GM21576 (cell line): ENCODE results near the gene CDH2.
"Not testable (repeated sequence)": the region's sequence is repeated elsewhere in the genome, so short reads cannot be mapped to it uniquely, and the experiment has no call there.

ENCODE experiments used
- ATAC-seq: cut with Tn5 transposase; IDR thresholded peaks from one replicate; pipeline ENCODE4 v1.9.1; 2021; ENCODE audit warnings: mild to moderate bottlenecking, moderate library complexity; ENCODE audit not compliant: unreplicated experiment

CDH2 gene

GRCh38 chr18:27931535-27931934, 245.4 kb downstream of the CDH2 start:
- no peak for ATAC-seq

- ATAC-seq, result no peak
Measured at GRCh38 chr18:27922780-27923179, 254.2 kb downstream of the CDH2 start.

GRCh38 chr18:27921904-27922751, 254.8 kb downstream of the CDH2 start:
- ATAC-seq, result no peak

GRCh38 chr18:27921392-27921791, 255.5 kb downstream of the CDH2 start:
- no peak for ATAC-seq

GRCh38 chr18:27920836-27921235, 256.1 kb downstream of the CDH2 start:
- no peak for ATAC-seq

- ATAC-seq, result not testable (repeated sequence)
Measured at GRCh38 chr18:27906189-27906588, 270.7 kb downstream of the CDH2 start.

- ATAC-seq, result no peak
Measured at GRCh38 chr18:27903906-27904305, 273.0 kb downstream of the CDH2 start.

- ATAC-seq, result no peak
Measured at GRCh38 chr18:27901424-27902226, 275.3 kb downstream of the CDH2 start.
